Ishikawa (cell line): ENCODE data around the gene NHLH1.

Experiments
- CEBPB ChIP-seq: IDR thresholded peaks from 2 replicates; pipeline ENCODE4 v1.6.1; 2012
- CREB1 ChIP-seq: IDR thresholded peaks from 2 replicates; pipeline ENCODE4 v1.6.1; 2012; ENCODE audit warnings: low read depth
- EGR1 ChIP-seq: IDR thresholded peaks from 2 replicates; pipeline ENCODE4 v1.6.1; 2012
- EP300 ChIP-seq: IDR thresholded peaks from 2 replicates; pipeline ENCODE4 v1.6.1; 2012; ENCODE audit warnings: borderline replicate concordance
- FOXM1 ChIP-seq: IDR thresholded peaks from 2 replicates; pipeline ENCODE4 v1.6.1; 2012; ENCODE audit warnings: low read depth, borderline replicate concordance
- MAX ChIP-seq: IDR thresholded peaks from 2 replicates; pipeline ENCODE4 v1.6.1; 2012
- NFIC ChIP-seq: IDR thresholded peaks from 2 replicates; pipeline ENCODE4 v1.6.1; 2012
- RAD21 ChIP-seq: IDR thresholded peaks from 2 replicates; pipeline ENCODE4 v1.6.1; 2012; ENCODE audit warnings: low read depth
- REST ChIP-seq: IDR thresholded peaks from 2 replicates; pipeline ENCODE4 v1.6.1; 2012; ENCODE audit warnings: low read depth, mild to moderate bottlenecking
- TAF1 ChIP-seq: IDR thresholded peaks from 2 replicates; pipeline ENCODE4 v1.6.1; 2012; ENCODE audit warnings: low read depth, mild to moderate bottlenecking
- TCF12 ChIP-seq: IDR thresholded peaks from 2 replicates; pipeline ENCODE4 v1.6.1; 2012; ENCODE audit warnings: low read depth
- TEAD4 ChIP-seq: IDR thresholded peaks from 2 replicates; pipeline ENCODE4 v1.6.1; 2012
- USF1 ChIP-seq: IDR thresholded peaks from 2 replicates; pipeline ENCODE4 v1.6.1; 2012
- YY1 ChIP-seq: IDR thresholded peaks from 2 replicates; pipeline ENCODE4 v1.6.1; 2012; ENCODE audit warnings: low read depth
- ZBTB7A ChIP-seq: IDR thresholded peaks from 2 replicates; pipeline ENCODE4 v1.6.1; 2012; ENCODE audit warnings: low read depth

The NHLH1 gene

GRCh38 chr1:160411271-160412027 is 44.6 kb downstream of the NHLH1 start:
- no peak for TF ChIP-seq CEBPB
- no peak for TF ChIP-seq YY1
- TF ChIP-seq RAD21: no peak
- no peak for TF ChIP-seq TEAD4
- no peak for TF ChIP-seq REST
- no peak for TF ChIP-seq FOXM1
- TF ChIP-seq CREB1: no peak
- TF ChIP-seq NFIC: no peak
- TF ChIP-seq TAF1: no peak
- no peak for TF ChIP-seq TCF12
- TF ChIP-seq MAX: no peak
- TF ChIP-seq ZBTB7A: no peak

- TF ChIP-seq TEAD4 (no peak), REST (no peak), FOXM1 (no peak), CREB1 (no peak), RAD21 (no peak), USF1 (no peak), EGR1 (no peak), TAF1 (no peak), NFIC (no peak), CEBPB (no peak), EP300 (no peak), ZBTB7A (no peak), YY1 (no peak), MAX (no peak), TCF12 (no peak)
Measured at GRCh38 chr1:160412028-160412362, 45.1 kb downstream of the NHLH1 start.

- no peak for TF ChIP-seq ZBTB7A
- TF ChIP-seq MAX: no peak
- no peak for TF ChIP-seq FOXM1
- no peak for TF ChIP-seq EGR1
- TF ChIP-seq CEBPB: no peak
- TF ChIP-seq TEAD4: no peak
- TF ChIP-seq CREB1: no peak
- TF ChIP-seq REST: no peak
- TF ChIP-seq TAF1: no peak
- no peak for TF ChIP-seq EP300
- TF ChIP-seq USF1: no peak
- TF ChIP-seq NFIC: no peak
- TF ChIP-seq TCF12: no peak
- no peak for TF ChIP-seq YY1
- TF ChIP-seq RAD21: no peak
Measured at GRCh38 chr1:160413716-160414115, 46.8 kb downstream of the NHLH1 start.

- no peak for TF ChIP-seq RAD21
- no peak for TF ChIP-seq USF1
- TF ChIP-seq REST: no peak
- no peak for TF ChIP-seq EGR1
Measured at GRCh38 chr1:160414881-160415280, 48.0 kb downstream of the NHLH1 start.
